ENCODE results near the gene NOTO.

DNA sequence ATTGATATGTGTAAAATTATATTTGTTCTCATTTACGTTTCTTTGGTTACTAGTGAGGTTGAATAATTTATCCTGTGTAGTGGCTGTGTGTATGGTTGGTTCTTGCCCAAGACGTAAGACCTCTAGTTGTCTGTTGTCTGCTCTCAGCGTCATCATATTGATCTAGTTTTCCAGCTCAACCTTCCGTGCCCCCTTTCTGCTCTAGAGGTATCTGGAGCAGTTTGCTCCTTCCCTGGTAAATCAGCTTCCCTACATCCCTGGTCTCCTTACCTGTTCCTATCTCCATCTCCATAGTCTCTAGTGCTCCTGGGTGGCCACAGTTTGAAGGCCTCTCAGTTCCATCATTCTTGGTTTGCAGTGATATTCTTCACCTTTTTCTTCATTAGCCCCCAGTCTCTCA is 12.9 kb downstream of the NOTO start:
- TF ChIP-seq, protein P1, sequence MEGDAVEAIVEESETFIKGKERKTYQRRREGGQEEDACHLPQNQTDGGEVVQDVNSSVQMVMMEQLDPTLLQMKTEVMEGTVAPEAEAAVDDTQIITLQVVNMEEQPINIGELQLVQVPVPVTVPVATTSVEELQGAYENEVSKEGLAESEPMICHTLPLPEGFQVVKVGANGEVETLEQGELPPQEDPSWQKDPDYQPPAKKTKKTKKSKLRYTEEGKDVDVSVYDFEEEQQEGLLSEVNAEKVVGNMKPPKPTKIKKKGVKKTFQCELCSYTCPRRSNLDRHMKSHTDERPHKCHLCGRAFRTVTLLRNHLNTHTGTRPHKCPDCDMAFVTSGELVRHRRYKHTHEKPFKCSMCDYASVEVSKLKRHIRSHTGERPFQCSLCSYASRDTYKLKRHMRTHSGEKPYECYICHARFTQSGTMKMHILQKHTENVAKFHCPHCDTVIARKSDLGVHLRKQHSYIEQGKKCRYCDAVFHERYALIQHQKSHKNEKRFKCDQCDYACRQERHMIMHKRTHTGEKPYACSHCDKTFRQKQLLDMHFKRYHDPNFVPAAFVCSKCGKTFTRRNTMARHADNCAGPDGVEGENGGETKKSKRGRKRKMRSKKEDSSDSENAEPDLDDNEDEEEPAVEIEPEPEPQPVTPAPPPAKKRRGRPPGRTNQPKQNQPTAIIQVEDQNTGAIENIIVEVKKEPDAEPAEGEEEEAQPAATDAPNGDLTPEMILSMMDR (conservative IDR thresholded peaks at IDR 0.05; ENCODE audit: low read depth, low read length), result no peak
- no peak for TF ChIP-seq EZH2 (IDR thresholded peaks at IDR 0.05; ENCODE audit: borderline replicate concordance, low read depth, low read length, poor library complexity, severe bottlenecking)
